ENCODE data around the gene RBM19. TPM values are rescaled to one million over a fixed set of nuclear protein-coding genes. Genes with fewer than 3 reads are reported as not detected.

RBM19 gene
- total RNA-seq, 1 donor from 2014 or later: 30.4 TPM

DNA sequence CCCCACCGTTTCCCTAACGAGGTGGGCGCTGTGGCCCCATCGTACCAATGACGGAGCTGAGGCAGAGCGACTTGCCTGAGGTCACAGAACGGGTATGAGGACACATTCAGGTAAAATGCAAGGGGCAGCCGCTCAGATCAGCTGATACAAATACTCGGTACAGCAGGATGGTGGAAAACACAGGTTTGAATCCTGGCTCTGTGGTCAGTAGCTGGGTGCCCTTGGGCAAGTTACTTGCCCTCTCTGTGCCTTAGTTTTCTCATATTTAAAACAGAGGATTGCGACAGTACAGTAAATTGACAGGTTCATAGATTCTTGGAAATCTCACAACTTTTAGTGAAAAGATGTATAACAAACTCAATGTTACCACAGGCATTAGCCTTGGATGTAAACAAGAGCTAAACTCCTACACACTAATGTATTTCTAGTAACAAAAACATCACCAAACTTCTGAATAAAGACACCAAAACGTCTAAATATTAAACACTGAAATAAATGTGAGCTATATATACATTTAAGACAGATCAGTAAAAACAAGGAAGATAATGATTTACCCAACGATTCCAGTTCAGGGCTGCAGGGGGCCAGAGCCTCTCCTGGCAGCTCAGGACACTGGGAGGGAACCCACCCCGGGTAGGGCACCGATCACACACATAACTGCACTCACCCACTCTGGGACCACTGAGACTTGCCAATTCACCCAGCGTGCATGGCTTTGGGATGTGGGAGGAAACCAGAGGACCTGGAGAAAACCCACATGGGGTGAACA, 128.4 kb downstream of the RBM19 start:
- no peak for DNase-seq (ENCODE audit: low spot score)

DNA sequence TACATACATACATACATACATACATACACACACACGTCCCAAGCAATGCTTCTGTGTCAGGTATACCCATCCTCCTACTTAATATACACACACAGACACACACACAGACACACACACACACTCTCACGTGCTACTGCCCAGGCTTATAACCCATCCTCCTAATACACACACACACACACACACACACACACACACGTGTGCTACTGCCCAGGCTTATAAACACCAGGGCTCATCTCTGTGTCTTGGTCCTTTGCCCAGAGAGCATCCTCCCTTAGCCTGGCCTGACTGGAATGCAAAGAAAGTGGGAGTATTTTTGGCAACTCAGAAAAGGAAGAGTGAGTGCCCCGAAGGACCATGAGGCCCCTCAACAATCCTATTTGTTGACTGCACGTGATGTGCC, 129.0 kb downstream of the RBM19 start:
- DNase-seq (ENCODE audit: low spot score): no peak

- DNase-seq (ENCODE audit: low spot score): no peak
Measured at GRCh38 chr12:113835896-113836295, 130.2 kb downstream of the RBM19 start.

DNA sequence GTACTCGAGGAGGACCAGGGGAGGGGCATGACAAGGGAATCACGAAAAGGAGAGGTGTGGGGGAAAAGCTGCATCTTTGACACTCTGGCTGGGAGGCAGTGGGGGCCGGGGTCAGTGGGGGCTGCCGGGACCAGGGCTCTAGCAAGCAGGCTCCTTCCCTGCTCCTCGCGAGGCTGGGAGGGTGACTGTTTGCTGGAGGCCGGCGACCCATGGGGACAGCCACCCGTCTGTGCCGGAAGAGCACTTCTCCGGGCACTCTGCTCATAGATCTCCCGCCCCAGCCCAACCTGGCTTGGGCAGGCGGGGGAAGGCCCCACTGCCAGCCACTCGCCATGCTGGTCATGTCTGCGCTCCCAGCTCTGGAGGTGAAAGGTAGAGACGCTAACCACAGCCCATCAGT, 130.7 kb downstream of the RBM19 start:
- no peak for DNase-seq (ENCODE audit: low spot score)

DNA sequence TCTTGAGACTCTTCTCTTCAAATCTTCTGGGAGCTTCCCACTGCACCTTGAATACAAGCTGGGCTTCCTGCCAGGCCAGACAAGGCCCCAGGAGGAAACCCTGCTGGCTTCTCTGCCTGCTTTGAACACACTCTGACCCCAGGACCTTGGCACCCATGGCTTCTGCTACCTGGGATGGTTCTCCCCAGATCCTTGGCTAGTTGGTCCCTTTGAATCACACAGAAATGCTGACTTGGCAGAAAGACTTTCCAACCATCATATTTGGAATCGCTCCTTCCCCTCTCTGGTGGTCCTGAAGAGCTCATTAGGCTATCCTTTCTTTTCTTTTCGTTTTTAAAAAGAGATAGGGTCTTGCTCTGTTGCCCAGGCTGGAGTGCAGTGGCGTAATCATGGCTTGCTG, 132.7 kb downstream of the RBM19 start:
- no peak for DNase-seq (ENCODE audit: low spot score)

DNA sequence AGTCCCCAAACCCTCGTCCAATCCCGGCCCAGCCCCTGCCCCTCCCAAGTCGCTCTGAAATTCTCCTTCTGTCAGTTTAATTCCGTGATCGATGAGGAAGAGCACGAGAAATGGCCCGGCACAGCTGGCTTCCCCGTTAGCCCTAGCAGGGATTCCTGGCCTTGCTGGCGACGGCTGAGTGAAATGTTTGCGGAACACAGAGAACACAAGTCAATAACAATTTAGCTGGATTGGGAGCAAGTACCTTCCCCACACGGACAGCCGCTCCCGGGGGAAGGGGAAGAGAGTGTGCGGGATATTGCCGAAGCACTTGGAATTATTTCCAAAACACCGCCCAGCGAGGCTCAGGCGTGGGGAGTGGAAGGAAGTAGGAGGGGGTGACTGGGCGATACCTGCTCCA, 134.6 kb downstream of the RBM19 start:
- no peak for DNase-seq (ENCODE audit: low spot score)

DNA sequence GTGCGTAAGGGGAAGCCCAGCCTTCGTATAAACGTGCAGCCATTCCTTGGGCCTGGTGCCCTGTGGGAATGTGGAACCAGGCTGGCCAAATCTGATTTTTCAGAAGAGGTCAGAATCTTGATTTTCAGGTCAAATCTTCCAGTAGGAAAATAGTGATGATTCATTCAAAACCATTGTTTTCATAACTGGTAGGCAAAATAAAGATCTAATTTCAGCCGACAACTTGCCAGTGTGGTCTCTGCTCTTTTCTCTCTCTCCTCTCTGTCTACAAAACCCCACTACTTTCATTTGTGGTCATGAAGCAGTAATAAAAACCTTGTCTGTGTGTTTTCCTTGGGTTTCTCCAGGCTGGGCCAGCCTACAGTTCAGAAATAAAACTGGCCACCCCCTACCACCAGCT, 135.1 kb downstream of the RBM19 start:
- DNase-seq (ENCODE audit: low spot score): no peak

- no peak for DNase-seq (ENCODE audit: low spot score)
Measured at GRCh38 chr12:113829212-113829611, 136.9 kb downstream of the RBM19 start.

- DNase-seq (ENCODE audit: low spot score): no peak
Measured at GRCh38 chr12:113827539-113828114, 138.5 kb downstream of the RBM19 start.

DNA sequence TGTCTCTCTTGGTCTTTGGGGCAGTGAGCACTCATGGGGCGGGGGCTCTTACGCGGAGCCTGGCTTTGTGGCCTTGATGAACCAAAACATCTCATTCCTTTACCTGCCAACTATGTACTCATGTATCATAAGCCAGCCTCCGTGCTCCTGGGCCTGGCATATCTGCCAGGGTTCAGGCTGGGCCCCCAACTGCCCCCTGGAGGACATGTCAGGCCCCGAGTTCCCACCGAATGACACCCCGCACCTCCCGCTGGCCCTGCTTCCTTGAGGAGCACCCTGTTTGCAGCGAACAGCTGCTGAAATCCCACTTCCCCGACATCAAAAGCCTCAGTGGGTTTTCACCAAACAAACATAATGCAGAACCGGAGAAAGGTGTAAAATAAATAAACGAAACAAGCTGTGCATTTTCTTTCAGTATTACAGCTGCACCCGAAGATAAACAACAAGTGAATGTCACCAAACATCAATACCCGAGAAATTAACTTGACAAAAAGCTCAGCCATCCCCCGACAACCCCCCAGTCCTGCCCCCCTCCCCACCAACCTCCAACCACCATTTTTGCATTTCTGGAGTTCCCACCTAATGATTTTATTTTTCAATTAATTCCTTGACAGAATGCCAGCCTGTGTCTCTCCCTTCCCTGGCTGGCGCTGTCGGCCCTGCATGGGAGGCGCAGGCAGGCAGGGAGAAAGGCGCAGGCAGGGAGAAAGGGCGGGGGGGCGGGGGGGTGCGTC, 139.2 kb downstream of the RBM19 start:
- DNase-seq (ENCODE audit: low spot score): no peak

- DNase-seq (ENCODE audit: low spot score): no peak
Measured at GRCh38 chr12:113825705-113826104, 140.4 kb downstream of the RBM19 start.

- no peak for DNase-seq (ENCODE audit: low spot score)
Measured at GRCh38 chr12:113823816-113824215, 142.3 kb downstream of the RBM19 start.

DNA sequence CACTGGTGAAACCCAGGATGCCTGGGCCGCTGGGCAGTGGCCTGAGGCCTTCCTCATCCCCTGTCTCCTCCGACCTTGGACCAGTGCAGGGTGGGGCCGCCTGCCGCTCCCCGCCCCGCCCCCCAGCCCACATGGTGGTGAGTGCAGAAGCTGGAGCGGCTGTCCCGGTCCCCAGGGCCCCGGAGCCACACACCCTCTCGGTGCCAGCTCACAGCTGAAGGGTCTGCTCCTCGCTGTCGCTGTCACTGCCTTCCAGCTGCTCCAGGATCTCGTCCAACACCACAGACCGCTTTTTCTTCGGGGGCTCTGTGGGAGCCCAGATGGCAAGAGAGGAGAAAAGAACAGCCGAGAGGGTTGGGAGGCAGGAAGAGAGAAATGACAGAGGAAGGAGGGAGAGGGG, 143.1 kb downstream of the RBM19 start:
- DNase-seq (ENCODE audit: low spot score): no peak

- DNase-seq (ENCODE audit: low spot score): no peak
Measured at GRCh38 chr12:113820842-113821241, 145.3 kb downstream of the RBM19 start.

- DNase-seq (ENCODE audit: low spot score): no peak
Measured at GRCh38 chr12:113820309-113820708, 145.8 kb downstream of the RBM19 start.

DNA sequence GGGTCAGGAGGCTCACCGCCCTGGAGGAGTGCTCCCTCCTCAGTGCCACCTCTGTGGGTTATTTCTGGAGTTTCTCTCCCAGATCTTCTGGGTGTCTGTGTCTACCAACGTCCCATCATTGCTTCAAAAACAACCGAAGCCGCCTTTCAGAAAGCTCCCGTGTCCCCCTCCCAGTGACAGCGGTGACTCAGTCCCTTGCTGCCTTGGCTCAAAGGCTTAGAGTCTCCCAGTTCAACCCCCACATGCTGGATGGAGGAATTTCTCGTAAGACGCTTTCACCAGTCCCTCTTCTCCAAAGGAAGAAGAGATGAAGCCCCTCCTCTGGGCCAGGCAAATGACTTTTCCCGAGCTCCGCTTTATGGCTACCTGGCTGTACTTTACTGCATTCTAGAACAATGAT, 146.6 kb downstream of the RBM19 start:
- no peak for DNase-seq (ENCODE audit: low spot score)

DNA sequence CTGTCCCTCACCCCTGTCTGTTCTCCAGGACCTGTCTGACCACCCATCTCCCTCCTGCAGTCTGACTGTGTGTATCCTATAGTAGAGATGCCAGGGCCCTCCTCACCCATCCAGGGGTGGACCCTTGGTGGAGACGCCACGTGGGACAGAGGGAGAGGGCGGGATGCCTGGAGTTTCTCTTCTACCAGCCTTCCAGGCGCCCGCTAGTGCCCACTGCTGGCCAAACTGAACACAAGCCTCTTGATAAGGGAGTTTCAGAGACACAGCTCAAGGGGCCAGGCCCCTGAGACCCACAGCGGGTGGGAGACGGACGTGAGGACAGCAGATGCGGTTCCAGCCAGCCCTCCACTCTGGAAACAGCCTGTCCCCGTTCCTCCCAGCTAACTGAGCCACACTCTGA, 147.3 kb downstream of the RBM19 start:
- no peak for DNase-seq (ENCODE audit: low spot score)

GRCh38 chr12:113818283-113818682, 147.8 kb downstream of the RBM19 start:
- DNase-seq (ENCODE audit: low spot score): no peak

DNA sequence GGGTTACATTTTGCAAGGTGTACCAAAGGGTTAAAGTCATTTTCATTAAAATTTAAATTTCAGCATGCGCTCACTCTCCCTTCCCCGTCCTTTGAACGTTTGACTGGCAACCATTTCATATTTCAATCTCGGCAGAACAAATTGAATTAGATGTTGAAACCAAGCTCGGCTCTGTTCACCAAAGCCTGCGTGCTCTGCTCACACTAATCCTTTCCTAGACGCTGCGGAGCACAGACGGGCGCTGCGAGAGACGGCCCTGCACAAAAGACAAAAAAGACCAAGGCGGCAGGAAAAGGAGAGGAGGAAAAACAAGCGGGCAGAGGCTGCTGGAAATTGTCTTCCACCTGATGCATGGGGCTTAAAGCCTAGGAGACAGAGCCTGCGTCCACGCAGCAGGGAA, 149.3 kb downstream of the RBM19 start:
- DNase-seq (ENCODE audit: low spot score): no peak

GRCh38 chr12:113815031-113815430, 151.1 kb downstream of the RBM19 start:
- no peak for DNase-seq (ENCODE audit: low spot score)

- no peak for DNase-seq (ENCODE audit: low spot score)
Measured at GRCh38 chr12:113813229-113813541, 152.9 kb downstream of the RBM19 start.

DNA sequence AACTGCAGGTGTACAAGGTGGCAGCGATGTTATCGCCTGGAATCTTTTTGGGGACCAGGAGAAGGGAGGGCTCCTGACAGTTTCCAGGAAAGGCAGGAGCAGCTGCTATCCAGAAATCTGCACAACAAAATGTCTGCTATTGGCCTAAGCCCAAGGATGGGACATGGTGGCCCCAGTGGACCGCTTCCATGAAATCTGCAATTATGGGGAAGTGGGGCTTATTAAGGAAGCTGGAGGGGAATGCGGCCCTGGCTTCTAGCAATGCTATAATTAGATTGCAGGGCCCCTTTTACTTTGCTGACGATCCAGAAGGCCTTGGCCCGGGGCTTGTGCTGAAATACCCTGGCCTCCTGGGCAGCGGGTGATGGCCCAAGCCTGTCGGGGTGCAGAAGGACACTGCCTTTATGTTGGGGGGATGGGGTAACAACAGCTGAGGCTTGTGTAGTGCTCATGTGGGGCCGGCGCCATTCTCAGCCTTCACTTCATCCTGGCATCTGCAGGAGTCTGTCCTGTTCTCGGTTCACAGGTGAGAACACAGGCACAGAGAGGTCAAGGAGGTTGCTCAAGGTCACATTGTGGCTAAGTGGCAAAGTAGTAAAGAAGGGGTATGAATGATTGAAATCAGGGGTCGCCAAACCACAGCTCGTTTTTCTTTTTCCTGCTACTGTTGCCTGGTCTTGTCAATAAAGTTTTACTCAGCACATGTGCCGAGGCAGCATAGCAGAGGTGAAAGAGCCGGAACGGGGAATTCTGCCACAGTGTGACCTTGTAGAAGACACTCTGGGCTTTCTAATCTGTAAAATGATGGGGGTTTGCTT, 153.5 kb downstream of the RBM19 start:
- DNase-seq (ENCODE audit: low spot score): no peak
